Neural progenitor cell (in vitro differentiated cells): Measurements from ENCODE around the gene SPAG6. TPM values are rescaled to one million over a fixed set of nuclear protein-coding genes. Genes with fewer than 3 reads are reported as not detected.

Experiments used
- DNase-seq: peaks from one replicate; pipeline ENCODE4 v3.0.0-alpha.2; 2016; ENCODE audit warnings: low spot score
- H2AFZ ChIP-seq: fragments of 200-600 bp; sonication (generic); replicated peaks from 2 replicates; pipeline ENCODE4 v1.6.1; 2016; ENCODE audit warnings: antibody characterized with exemption
- H3F3A ChIP-seq: fragments of 200-600 bp; sonication (generic); 2 replicates; pipeline ENCODE4 v1.6.1; 2016; ENCODE audit warnings: antibody characterized with exemption, low read depth
- H3K27ac ChIP-seq: fragments of 200-600 bp; sonication (generic); 2 replicates; pipeline ENCODE4 v1.5.1; 2016; ENCODE audit warnings: mild to moderate bottlenecking
- H3K27me3 ChIP-seq: fragments of 200-600 bp; sonication (generic); 2 replicates; pipeline ENCODE4 v1.6.1; 2016; ENCODE audit warnings: mild to moderate bottlenecking, moderate library complexity
- H3K36me3 ChIP-seq: fragments of 200-600 bp; sonication (generic); 2 replicates; pipeline ENCODE4 v1.5.1; 2016
- H3K4me1 ChIP-seq: fragments of 200-600 bp; sonication (generic); 2 replicates; pipeline ENCODE4 v1.6.1; 2016; ENCODE audit warnings: mixed run types
- H3K4me2 ChIP-seq: fragments of 200-600 bp; sonication (generic); 2 replicates; pipeline ENCODE4 v1.6.1; 2016
- H3K4me3 ChIP-seq: fragments of 200-600 bp; sonication (generic); 2 replicates; pipeline ENCODE4 v1.5.1; 2016
- H3K79me2 ChIP-seq: fragments of 200-600 bp; sonication (generic); 2 replicates; pipeline ENCODE4 v1.6.1; 2016; ENCODE audit warnings: low read depth
- H3K9ac ChIP-seq: fragments of 200-600 bp; sonication (generic); 2 replicates; pipeline ENCODE4 v1.6.1; 2016
- H3K9me3 ChIP-seq: fragments of 200-600 bp; sonication (generic); 2 replicates; pipeline ENCODE4 v1.5.1; 2016; ENCODE audit warnings: low read depth
- H4K20me1 ChIP-seq: fragments of 200-600 bp; sonication (generic); 2 replicates; pipeline ENCODE4 v1.6.1; 2016; ENCODE audit warnings: low read depth
- H3K27ac Mint-ChIP-seq: 3 replicates; pipeline ENCODE4 v1.8.0; 2021; ENCODE audit warnings: mixed read lengths
- H3K27me3 Mint-ChIP-seq: 2 replicates; pipeline ENCODE4 v1.8.0; 2022; ENCODE audit warnings: low read depth, mild to moderate bottlenecking, inconsistent platforms, moderate library complexity, mixed read lengths; ENCODE audit not compliant: insufficient read depth
- H3K36me3 Mint-ChIP-seq: 3 replicates; pipeline ENCODE4 v1.8.0; 2021; ENCODE audit warnings: mixed read lengths
- H3K4me1 Mint-ChIP-seq: 3 replicates; pipeline ENCODE4 v1.8.0; 2021; ENCODE audit warnings: mixed read lengths
- H3K4me3 Mint-ChIP-seq: 3 replicates; pipeline ENCODE4 v1.8.0; 2021; ENCODE audit warnings: mild to moderate bottlenecking, moderate library complexity, mixed read lengths
- H3K9me3 Mint-ChIP-seq: 3 replicates; pipeline ENCODE4 v1.8.0; 2020; ENCODE audit warnings: mixed read lengths
- EZH2 ChIP-seq: fragments of 200-600 bp; sonication (generic); IDR thresholded peaks from 2 replicates; pipeline ENCODE4 v1.6.1; 2017; ENCODE audit warnings: antibody characterized with exemption, mild to moderate bottlenecking, moderate library complexity
- EZH2phosphoT487 ChIP-seq: fragments of 200-600 bp; sonication (generic); IDR thresholded peaks from 2 replicates; pipeline ENCODE4 v1.6.1; 2017; ENCODE audit warnings: antibody characterized with exemption
- total RNA-seq: library from RNA; depleted of rRNA; stranded (reverse); fragments of >200 nt; gene quantifications from 2 replicates; pipeline ENCODE4 v1.2.3, GENCODE V29; 2015; ENCODE audit warnings: low replicate concordance
- TF ChIP-seq, protein P1 (sequence below): fragments of 200-600 bp; sonication (generic); IDR thresholded peaks from 2 replicates; pipeline ENCODE4 v1.5.1; 2017; ENCODE audit warnings: antibody characterized with exemption, mild to moderate bottlenecking

The SPAG6 gene
- total RNA-seq, 1 donor from 2014 or later = 0.71 TPM

DNA sequence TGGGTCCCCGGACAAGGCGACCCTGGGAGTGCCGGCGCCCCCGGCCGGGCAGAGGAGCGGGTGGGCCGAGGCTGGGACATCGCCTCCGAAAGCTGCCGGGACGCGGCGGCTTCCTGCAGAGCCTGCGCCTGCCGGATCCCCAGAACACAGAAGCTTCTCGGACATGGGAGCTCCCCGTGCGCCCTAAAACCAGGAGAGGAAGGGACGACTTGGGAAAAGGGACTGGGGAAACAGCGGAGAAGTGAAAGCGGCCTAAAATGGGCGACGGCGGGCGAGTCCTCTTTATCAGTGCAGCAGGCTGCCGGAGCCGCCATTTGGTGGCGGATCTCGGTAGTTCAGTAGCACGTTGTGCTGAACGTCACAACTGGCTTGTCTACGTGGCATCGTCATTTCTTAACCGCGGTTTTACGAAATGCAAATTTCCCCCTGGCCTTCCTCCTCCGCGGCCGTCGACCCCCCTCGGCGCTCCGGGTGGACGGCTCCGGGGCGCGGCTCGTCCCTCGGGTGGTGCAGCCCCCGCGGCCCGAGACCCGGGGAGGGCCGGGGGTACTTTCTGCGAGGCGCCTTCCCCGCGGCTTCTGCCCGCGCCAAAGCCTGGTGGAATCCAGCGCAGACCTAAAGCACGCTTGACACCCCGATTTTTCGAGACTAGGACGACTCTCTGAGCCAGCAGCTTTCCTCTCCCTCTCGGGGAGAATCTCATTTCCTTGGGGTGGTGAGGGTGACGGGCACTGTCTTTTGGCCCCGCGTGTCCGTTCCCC lies 9.9 kb upstream of the SPAG6 start:
- no peak overlapping the region for H3K27ac ChIP-seq
- peaks cover 100% of the 10 kb centered on the region for H3K27me3 ChIP-seq
- H3K4me1 Mint-ChIP-seq = peaks cover 13% of the 10 kb centered on the region
- no peak overlapping the region for H3K27ac Mint-ChIP-seq
- H3K9me3 ChIP-seq = no peaks in the 10 kb centered on the region
- H3K27me3 Mint-ChIP-seq = peaks cover 67% of the 10 kb centered on the region
- peaks cover 61% of the 10 kb centered on the region for H3F3A ChIP-seq
- H3K4me1 ChIP-seq = peaks cover 25% of the 10 kb centered on the region
- peak overlapping the region; percentile 45 for H3K4me3 ChIP-seq
- H3K9me3 Mint-ChIP-seq = peaks cover 13% of the 10 kb centered on the region
- H2AFZ ChIP-seq = peak overlapping the region; percentile 81
- no peaks in the 10 kb centered on the region for H3K36me3 ChIP-seq
- H3K9ac ChIP-seq = no peak overlapping the region
- H3K4me2 ChIP-seq = peak overlapping the region; percentile 75
- TF ChIP-seq EZH2 (peak; percentile 79), EZH2phosphoT487 (peak; percentile 82)
- TF ChIP-seq, protein P1, sequence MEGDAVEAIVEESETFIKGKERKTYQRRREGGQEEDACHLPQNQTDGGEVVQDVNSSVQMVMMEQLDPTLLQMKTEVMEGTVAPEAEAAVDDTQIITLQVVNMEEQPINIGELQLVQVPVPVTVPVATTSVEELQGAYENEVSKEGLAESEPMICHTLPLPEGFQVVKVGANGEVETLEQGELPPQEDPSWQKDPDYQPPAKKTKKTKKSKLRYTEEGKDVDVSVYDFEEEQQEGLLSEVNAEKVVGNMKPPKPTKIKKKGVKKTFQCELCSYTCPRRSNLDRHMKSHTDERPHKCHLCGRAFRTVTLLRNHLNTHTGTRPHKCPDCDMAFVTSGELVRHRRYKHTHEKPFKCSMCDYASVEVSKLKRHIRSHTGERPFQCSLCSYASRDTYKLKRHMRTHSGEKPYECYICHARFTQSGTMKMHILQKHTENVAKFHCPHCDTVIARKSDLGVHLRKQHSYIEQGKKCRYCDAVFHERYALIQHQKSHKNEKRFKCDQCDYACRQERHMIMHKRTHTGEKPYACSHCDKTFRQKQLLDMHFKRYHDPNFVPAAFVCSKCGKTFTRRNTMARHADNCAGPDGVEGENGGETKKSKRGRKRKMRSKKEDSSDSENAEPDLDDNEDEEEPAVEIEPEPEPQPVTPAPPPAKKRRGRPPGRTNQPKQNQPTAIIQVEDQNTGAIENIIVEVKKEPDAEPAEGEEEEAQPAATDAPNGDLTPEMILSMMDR = peak; percentile 18
- DNase-seq = peak; percentile 78
- H4K20me1 ChIP-seq = peaks cover 48% of the 10 kb centered on the region
- H3K36me3 Mint-ChIP-seq = peaks cover 3% of the 10 kb centered on the region
- peak overlapping the region; percentile 84 for H3K4me3 Mint-ChIP-seq
- no peaks in the 10 kb centered on the region for H3K79me2 ChIP-seq

- Histone ChIP-seq H2AFZ (no peak overlapping the region), H3K79me2 (no peaks in the 10 kb centered on the region), H3K27ac (no peak overlapping the region), H3K4me2 (no peak overlapping the region), H3K9me3 (no peaks in the 10 kb centered on the region), H3K4me1 (peaks cover 19% of the 10 kb centered on the region), H3F3A (peaks cover 71% of the 10 kb centered on the region), H3K36me3 (no peaks in the 10 kb centered on the region), H3K4me3 (no peak overlapping the region), H3K27me3 (peaks cover 100% of the 10 kb centered on the region), H3K9ac (no peak overlapping the region), H4K20me1 (peaks cover 36% of the 10 kb centered on the region)
- peak; percentile 40 for DNase-seq
- Mint-ChIP-seq H3K27ac (no peak overlapping the region), H3K9me3 (peaks cover 5% of the 10 kb centered on the region), H3K4me1 (peaks cover 22% of the 10 kb centered on the region), H3K36me3 (peaks cover 3% of the 10 kb centered on the region), H3K27me3 (peaks cover 70% of the 10 kb centered on the region), H3K4me3 (no peak overlapping the region)
- TF ChIP-seq, protein P1 = no peak
- TF ChIP-seq EZH2 (peak; percentile 12), EZH2phosphoT487 (no peak)
Observed at GRCh38 chr10:22338185-22338900, 7.0 kb upstream of the SPAG6 start.

GRCh38 chr10:22338931-22339330 lies 6.4 kb upstream of the SPAG6 start:
- Histone ChIP-seq H3K27ac (no peak overlapping the region), H4K20me1 (peaks cover 32% of the 10 kb centered on the region), H3K36me3 (no peaks in the 10 kb centered on the region), H3K4me1 (peaks cover 19% of the 10 kb centered on the region), H3K4me2 (no peak overlapping the region), H3F3A (peaks cover 68% of the 10 kb centered on the region), H3K9me3 (no peaks in the 10 kb centered on the region), H3K9ac (no peak overlapping the region), H2AFZ (no peak overlapping the region), H3K4me3 (no peak overlapping the region), H3K27me3 (peaks cover 100% of the 10 kb centered on the region), H3K79me2 (no peaks in the 10 kb centered on the region)
- H3K4me1 Mint-ChIP-seq = peaks cover 18% of the 10 kb centered on the region
- H3K27me3 Mint-ChIP-seq = peaks cover 69% of the 10 kb centered on the region
- no peaks in the 10 kb centered on the region for H3K36me3 Mint-ChIP-seq
- no peak for TF ChIP-seq EZH2
- no peak for TF ChIP-seq EZH2phosphoT487
- TF ChIP-seq, protein P1 = no peak
- H3K27ac Mint-ChIP-seq = no peak overlapping the region
- H3K4me3 Mint-ChIP-seq = no peak overlapping the region
- peaks cover under 1% of the 10 kb centered on the region for H3K9me3 Mint-ChIP-seq
- no peak for DNase-seq
